SH-SY5Y (cell line): ENCODE measurements around the gene CNOT11.

Experiments
- GATA2 ChIP-seq: IDR thresholded peaks from 2 replicates; pipeline ENCODE4 v1.6.1; 2011; ENCODE audit warnings: mild to moderate bottlenecking, low read depth, low read length
- GATA3 ChIP-seq: IDR thresholded peaks from 2 replicates; pipeline ENCODE4 v1.6.1; 2011; ENCODE audit warnings: low read depth, mild to moderate bottlenecking, low read length, moderate library complexity

DNA sequence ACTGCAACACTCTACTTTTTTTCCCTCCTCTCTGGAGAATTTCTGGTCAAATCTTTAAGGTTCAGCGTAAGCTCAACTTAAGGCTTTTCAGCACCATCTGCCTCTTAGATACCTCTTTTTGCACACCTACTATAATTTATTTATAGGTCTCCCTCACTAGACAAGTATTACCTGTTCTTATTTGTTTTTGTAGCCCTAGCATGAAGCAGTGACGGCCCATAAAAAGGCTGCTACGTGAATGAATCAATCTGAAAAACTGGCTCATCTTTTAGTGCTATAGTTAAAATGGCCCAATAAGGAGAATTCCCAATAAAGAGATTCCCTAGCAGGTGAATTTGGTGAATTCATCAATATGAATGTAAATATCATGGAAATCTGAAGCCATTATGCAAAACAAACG is 49.3 kb downstream of the CNOT11 start:
- TF ChIP-seq GATA3 (no peak), GATA2 (no peak)
